ENCODE results near the gene LCMT2.

DNA sequence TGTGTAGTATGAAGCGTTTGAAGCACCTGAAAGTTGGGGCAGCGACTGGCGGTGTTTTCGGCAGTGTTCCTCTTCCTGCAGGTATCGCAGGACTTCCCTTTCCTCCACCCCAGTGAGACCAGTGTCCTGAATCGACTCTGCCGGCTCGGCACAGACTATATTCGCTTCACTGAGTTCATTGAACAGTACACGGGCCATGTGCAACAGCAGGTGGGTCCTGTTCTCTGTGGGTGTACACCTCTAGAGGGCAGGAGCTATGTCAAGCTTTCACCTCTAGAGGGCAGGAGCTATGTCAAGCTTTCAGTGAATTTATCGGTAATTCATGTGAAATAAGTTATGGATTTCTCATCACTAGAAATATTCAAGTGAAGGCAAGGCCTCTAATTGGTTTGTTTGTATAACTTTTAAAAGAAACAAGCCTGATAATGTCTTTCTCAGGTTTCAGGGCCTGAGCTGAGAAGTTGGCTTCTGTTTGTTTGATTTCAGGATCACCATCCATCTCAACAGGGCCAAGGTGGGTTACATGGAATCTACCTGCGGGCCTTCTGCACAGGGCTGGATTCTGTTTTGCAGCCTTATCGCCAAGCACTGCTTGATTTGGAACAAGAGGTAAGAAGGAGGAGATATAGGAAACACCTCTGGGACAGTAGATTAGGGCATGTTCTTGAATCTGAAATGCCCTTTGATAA, 45.8 kb upstream of the LCMT2 start:
- TF ChIP-seq ZNF8 (CRISPR knock-in tag; IDR thresholded peaks at IDR 0.05) (no peak), TCF4 (CRISPR knock-in tag; IDR thresholded peaks at IDR 0.05; ENCODE audit: borderline replicate concordance) (no peak), PPARA (CRISPR knock-in tag; IDR thresholded peaks at IDR 0.05; ENCODE audit: borderline replicate concordance) (no peak), CSDC2 (CRISPR knock-in tag; IDR thresholded peaks at IDR 0.05) (no peak), GLIS3 (CRISPR knock-in tag; IDR thresholded peaks at IDR 0.05) (no peak), TOX (CRISPR knock-in tag; IDR thresholded peaks at IDR 0.05; ENCODE audit: borderline replicate concordance) (no peak), BACH2 (CRISPR knock-in tag; IDR thresholded peaks at IDR 0.05; ENCODE audit: borderline replicate concordance) (no peak), ZNF565 (CRISPR knock-in tag; conservative IDR thresholded peaks at IDR 0.05; ENCODE audit: low read depth) (no peak)
